Endothelial cell of umbilical vein (primary cell): Measurements from ENCODE around the gene SYNM. TPM values are rescaled to one million over a fixed set of nuclear protein-coding genes. Genes with fewer than 3 reads are reported as not detected.

Experiments used
- BruUV-seq: library from RNA; stranded (reverse); fragments of 400-500 nt; replicated peaks from 2 replicates; lab custom pipeline; 2021; lab: Mats Ljungman, UMichigan
- CTCF ChIA-PET: fragments of 300-600, 350-600 bp; sonication (Branson Sonifier 250); formaldehyde crosslinking; loops from one replicate; lab custom pipeline; 2021; ENCODE audit warnings: antibody characterized with exemption, inconsistent platforms; lab: Charles Lee
- POLR2A ChIA-PET: fragments of 300-600, 350-600 bp; sonication (Branson Sonifier 250); formaldehyde crosslinking; loops from one replicate; lab custom pipeline; 2021; ENCODE audit warnings: antibody characterized with exemption, inconsistent platforms; lab: Charles Lee
- DNase-seq: peaks from one replicate; pipeline ENCODE4 v3.0.0-alpha.2; 2011; ENCODE audit warnings: low read depth, low spot score
- FAIRE-seq: peaks from 2 replicates; lab custom pipeline; 2011; peaks lifted over from hg19 to GRCh38; lab: Jason Lieb, UNC
- H2AFZ ChIP-seq: 2 replicates; pipeline ENCODE4 v1.6.0; 2012; ENCODE audit warnings: low read depth, low read length, control low read depth, inconsistent platforms
- H3K27ac ChIP-seq: 2 replicates; pipeline ENCODE4 v1.5.1; 2011; ENCODE audit warnings: low read depth, mild to moderate bottlenecking, control low read depth, low read length, moderate library complexity; ENCODE audit not compliant: insufficient read depth
- H3K27me3 ChIP-seq, 2 experiments: 2 replicates each; pipeline versions ENCODE4 v1.6.0 to v1.6.1; 2011; ENCODE audit warnings: low read length in 2 of 2, mixed read lengths in 1 of 2; ENCODE audit not compliant: control insufficient read depth in 2 of 2, insufficient read depth in 2 of 2
- H3K36me3 ChIP-seq, 2 experiments: 2 replicates in 1 of 2; 3 replicates in 1 of 2; pipeline ENCODE4 v1.5.1; 2011; ENCODE audit warnings: low read length in 2 of 2, mild to moderate bottlenecking in 1 of 2, moderate library complexity in 1 of 2; ENCODE audit not compliant: control insufficient read depth in 2 of 2, insufficient read depth in 2 of 2; ENCODE audit errors: extremely low read depth in 1 of 2
- H3K4me1 ChIP-seq: 3 replicates; pipeline ENCODE4 v1.5.1; 2011; ENCODE audit warnings: mild to moderate bottlenecking, low read length; ENCODE audit not compliant: control insufficient read depth, insufficient read depth; ENCODE audit errors: extremely low read depth
- H3K4me2 ChIP-seq: 2 replicates; pipeline ENCODE4 v1.6.1; 2011; ENCODE audit warnings: low read length, control low read depth, mixed read lengths; ENCODE audit not compliant: insufficient read depth
- H3K4me3 ChIP-seq, 3 experiments: fragments of 200-600 bp in 1 of 3; sonication (generic), shearing (Covaris generic) in 1 of 3; replicated peaks in 1 of 3; 2 replicates each; pipeline ENCODE4 v1.5.1; 2011 to 2016; ENCODE audit warnings: control low read depth in 3 of 3, low read length in 3 of 3, mild to moderate bottlenecking in 2 of 3, inconsistent platforms in 1 of 3, low read depth in 1 of 3, moderate library complexity in 1 of 3; ENCODE audit not compliant: insufficient read depth in 1 of 3
- H3K79me2 ChIP-seq: 2 replicates; pipeline ENCODE4 v1.6.0; 2012; ENCODE audit warnings: low read length, inconsistent platforms; ENCODE audit not compliant: control insufficient read depth, insufficient read depth
- H3K9ac ChIP-seq: replicated peaks from 2 replicates; pipeline ENCODE3; 2011; ENCODE audit warnings: low read length, control low read depth; ENCODE audit not compliant: insufficient read depth; ENCODE audit errors: extremely low read depth
- H3K9me1 ChIP-seq: replicated peaks from 3 replicates; pipeline ENCODE4 v1.6.0; 2011; ENCODE audit warnings: mild to moderate bottlenecking, low read length; ENCODE audit not compliant: control insufficient read depth, insufficient read depth; ENCODE audit errors: extremely low read depth
- H3K9me3 ChIP-seq: replicated peaks from 2 replicates; pipeline ENCODE4 v1.5.1; 2012; ENCODE audit warnings: low read length, inconsistent platforms; ENCODE audit not compliant: control insufficient read depth, insufficient read depth
- H4K20me1 ChIP-seq: replicated peaks from 2 replicates; pipeline ENCODE3; 2011; ENCODE audit warnings: mild to moderate bottlenecking, low read length; ENCODE audit not compliant: control insufficient read depth, insufficient read depth; ENCODE audit errors: extremely low read depth
- EZH2 ChIP-seq: IDR thresholded peaks from 2 replicates; pipeline ENCODE4 v1.6.1; 2012; ENCODE audit warnings: borderline replicate concordance, low read depth, mild to moderate bottlenecking, moderate library complexity, low read length, inconsistent platforms; ENCODE audit not compliant: severe bottlenecking
- FOS ChIP-seq: IDR thresholded peaks from 2 replicates; pipeline ENCODE4 v1.6.1; 2011; ENCODE audit warnings: mild to moderate bottlenecking, low read length, moderate library complexity, borderline replicate concordance; ENCODE audit not compliant: insufficient read depth
- GATA2 ChIP-seq: IDR thresholded peaks from 2 replicates; pipeline ENCODE4 v1.7.0; 2011; ENCODE audit warnings: low read depth, mild to moderate bottlenecking, moderate library complexity, mixed read lengths, low read length; ENCODE audit not compliant: insufficient read length, insufficient read depth
- JUN ChIP-seq: IDR thresholded peaks from 2 replicates; pipeline ENCODE4 v1.6.1; 2011; ENCODE audit warnings: borderline replicate concordance, low read depth; ENCODE audit not compliant: insufficient read length, insufficient read depth
- POLR2A ChIP-seq: IDR thresholded peaks from 2 replicates; pipeline ENCODE4 v1.6.1; 2012; ENCODE audit warnings: low read depth, mild to moderate bottlenecking, control low read depth, low read length
- dilution Hi-C: fragments of 300-500 bp; cut with MboI; formaldehyde crosslinking; loops from one replicate; pipeline ENCODE4 v1.15.0; 2019; ENCODE audit warnings: low sequenced_read_pairs; ENCODE audit not compliant: extremely low pct_ligation_motif_present
- intact Hi-C: fragments of 100-400 bp; cut with micrococcal nuclease; formaldehyde crosslinking; loops from one replicate; pipeline ENCODE4 v1.10.0; 2022
- polyA plus RNA-seq, 4 experiments: library from polyadenylated mRNA; depleted of rRNA in 3 of 4; stranded (reverse) in 3 of 4; unstranded in 1 of 4; fragments of >200 nt; gene quantifications; 2 replicates each; pipeline versions ENCODE4 v1.2.1 to v1.2.3, GENCODE V29; 2011 to 2012; ENCODE audit warnings: missing spikeins in 1 of 4
- total RNA-seq: library from RNA; stranded (reverse); gene quantifications from 2 replicates; pipeline ENCODE4 v1.2.3, GENCODE V29; 2021
- TF ChIP-seq, protein P1 (sequence below), 2 donors: IDR thresholded peaks; 1 replicate in 1 of 2; 2 replicates in 1 of 2; pipeline ENCODE4 v1.5.1; 2011; ENCODE audit warnings: low read length in 2 of 2, mild to moderate bottlenecking in 2 of 2, moderate library complexity in 2 of 2, control low read depth in 1 of 2, inconsistent platforms in 1 of 2, low read depth in 1 of 2; ENCODE audit not compliant: insufficient read depth in 1 of 2; ENCODE audit errors: extremely low read depth in 1 of 2
- TF ChIP-seq, protein P2 (sequence below): IDR thresholded peaks from 2 replicates; pipeline ENCODE4 v1.6.1; 2011; ENCODE audit not compliant: insufficient read depth, insufficient read length

SYNM gene
- total and polyA plus RNA-seq, 2 donors (not counting 3 experiments of a cell fraction or from before 2014, with no cell fraction given), result 3.7 to 10.2 TPM

DNA sequence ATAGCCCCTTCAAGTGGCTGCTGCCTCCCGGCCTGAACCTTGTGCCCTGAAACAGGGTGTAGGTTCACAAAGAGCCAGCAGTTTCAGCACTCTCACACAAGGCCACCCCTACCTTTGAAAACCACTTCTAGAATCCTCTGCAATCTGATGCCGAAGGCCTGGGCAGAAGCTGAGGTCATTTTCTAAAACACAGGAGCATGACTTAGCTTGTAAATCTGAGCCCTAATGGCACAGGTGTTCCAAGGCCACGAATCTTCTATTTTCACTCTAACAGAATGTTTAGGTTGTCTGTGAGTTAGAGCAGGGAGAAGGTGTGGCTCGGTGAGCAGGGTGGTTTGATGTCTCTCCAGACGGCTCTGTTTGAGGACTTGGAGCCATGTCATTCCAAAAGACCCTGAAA is 62.3 kb downstream of the SYNM start:
- no peaks in the 10 kb centered on the region for H3K36me3 ChIP-seq
- H3K4me2 ChIP-seq, result no peak overlapping the region
- no peak overlapping the region for H2AFZ ChIP-seq
- no peaks in the 10 kb centered on the region for H4K20me1 ChIP-seq
- no peaks in the 10 kb centered on the region for H3K9me3 ChIP-seq
- H3K9me1 ChIP-seq, result no peaks in the 10 kb centered on the region
- TF ChIP-seq, protein P1, sequence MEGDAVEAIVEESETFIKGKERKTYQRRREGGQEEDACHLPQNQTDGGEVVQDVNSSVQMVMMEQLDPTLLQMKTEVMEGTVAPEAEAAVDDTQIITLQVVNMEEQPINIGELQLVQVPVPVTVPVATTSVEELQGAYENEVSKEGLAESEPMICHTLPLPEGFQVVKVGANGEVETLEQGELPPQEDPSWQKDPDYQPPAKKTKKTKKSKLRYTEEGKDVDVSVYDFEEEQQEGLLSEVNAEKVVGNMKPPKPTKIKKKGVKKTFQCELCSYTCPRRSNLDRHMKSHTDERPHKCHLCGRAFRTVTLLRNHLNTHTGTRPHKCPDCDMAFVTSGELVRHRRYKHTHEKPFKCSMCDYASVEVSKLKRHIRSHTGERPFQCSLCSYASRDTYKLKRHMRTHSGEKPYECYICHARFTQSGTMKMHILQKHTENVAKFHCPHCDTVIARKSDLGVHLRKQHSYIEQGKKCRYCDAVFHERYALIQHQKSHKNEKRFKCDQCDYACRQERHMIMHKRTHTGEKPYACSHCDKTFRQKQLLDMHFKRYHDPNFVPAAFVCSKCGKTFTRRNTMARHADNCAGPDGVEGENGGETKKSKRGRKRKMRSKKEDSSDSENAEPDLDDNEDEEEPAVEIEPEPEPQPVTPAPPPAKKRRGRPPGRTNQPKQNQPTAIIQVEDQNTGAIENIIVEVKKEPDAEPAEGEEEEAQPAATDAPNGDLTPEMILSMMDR (IDR thresholded peaks at IDR 0.05; ENCODE audit: extremely low read depth in 1 of 2, insufficient read depth in 1 of 2, low read depth in 1 of 2, low read length in 2 of 2), result no peak
- no peak for TF ChIP-seq FOS
- no peak for TF ChIP-seq GATA2
- no peak for TF ChIP-seq POLR2A
- TF ChIP-seq JUN, result no peak
- TF ChIP-seq EZH2, result no peak
- TF ChIP-seq, protein P2, sequence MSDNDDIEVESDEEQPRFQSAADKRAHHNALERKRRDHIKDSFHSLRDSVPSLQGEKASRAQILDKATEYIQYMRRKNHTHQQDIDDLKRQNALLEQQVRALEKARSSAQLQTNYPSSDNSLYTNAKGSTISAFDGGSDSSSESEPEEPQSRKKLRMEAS, result no peak
- H3K4me1 ChIP-seq, result peaks cover 13% of the 10 kb centered on the region
- no peak overlapping the region for H3K9ac ChIP-seq
- no peaks in the 10 kb centered on the region for H3K79me2 ChIP-seq
- no peak overlapping the region for H3K4me3 ChIP-seq
- no TSS peak for BruUV-seq
- dilution Hi-C loops (no loop called here), intact Hi-C loops (loop anchor here (2.0 kb wide), 2 partner anchors 44 to 46 kb away; no protein-coding TSS in a partner anchor)
- H3K27ac ChIP-seq, result no peak overlapping the region
- ChIA-PET CTCF (no interaction called here), POLR2A (no interaction called here)
- no peaks in the 10 kb centered on the region for H3K27me3 ChIP-seq
- FAIRE-seq (peak; percentile 55), DNase-seq (no peak)
